Activated CD4-positive, alpha-beta T cell treated with anti-CD3 and anti-CD28 coated beads for 48 hours (primary cell): ENCODE data around the gene LMX1A.

Experiments used
- DNase-seq: peaks from one replicate; pipeline ENCODE4 v3.0.0-alpha.2; 2020

The LMX1A gene

DNA sequence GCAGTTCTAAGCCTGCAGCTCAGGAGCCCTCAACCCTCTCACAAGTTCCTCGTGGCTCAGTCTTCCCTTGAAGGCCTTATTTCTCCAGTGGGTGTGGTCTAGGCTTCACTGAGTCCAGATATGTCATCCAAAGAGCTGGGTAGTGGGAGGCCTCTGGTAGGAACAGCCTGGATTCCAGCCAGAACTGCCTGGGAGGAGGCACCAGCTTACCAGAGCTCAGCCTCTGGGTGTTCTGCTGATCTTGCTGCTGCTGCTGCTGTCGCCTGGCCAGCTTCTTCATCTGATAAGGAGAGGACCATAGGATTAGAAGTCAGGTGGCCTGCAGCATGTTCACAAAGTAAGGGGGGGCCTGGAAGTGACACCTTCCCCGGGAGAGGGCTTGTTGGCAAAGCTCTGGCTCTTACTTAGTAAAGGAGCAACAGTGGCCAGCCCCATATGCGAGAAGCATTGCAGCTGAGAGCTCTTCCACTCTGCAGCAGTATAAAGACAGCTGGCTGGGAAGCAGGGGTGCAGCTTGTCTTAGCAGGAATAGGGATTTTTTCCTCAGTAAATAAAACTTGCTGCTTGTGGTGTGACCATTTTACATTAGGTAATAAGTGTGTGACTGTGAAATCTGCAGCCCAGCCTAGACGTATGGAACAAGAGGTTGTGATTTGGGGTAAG, 148.5 kb downstream of the LMX1A start:
- no peak for DNase-seq

- DNase-seq = no peak
These were observed 151.4 kb downstream of the LMX1A start for GRCh38 chr1:165205145-165205544.

DNA sequence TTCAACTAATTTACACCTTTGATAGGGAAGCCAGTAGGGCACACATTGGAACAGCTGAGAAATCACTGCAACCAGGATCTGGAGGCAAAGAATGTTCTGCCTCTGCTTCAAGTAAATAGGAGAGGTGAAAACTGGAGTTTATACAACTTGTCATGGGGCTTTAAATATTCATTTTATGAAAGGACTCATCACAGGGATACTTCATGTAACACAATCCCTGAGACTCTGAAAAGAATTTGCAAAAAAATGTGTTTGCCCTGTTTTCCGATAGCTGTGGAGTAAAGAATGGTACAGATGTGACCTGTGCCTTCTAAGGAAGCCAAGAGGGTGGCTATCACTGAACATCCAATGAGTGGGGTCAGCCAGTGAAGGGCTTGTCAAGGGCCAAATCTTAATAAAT, 152.0 kb downstream of the LMX1A start:
- DNase-seq = no peak

GRCh38 chr1:165191087-165191486, 165.4 kb downstream of the LMX1A start:
- DNase-seq = no peak

DNA sequence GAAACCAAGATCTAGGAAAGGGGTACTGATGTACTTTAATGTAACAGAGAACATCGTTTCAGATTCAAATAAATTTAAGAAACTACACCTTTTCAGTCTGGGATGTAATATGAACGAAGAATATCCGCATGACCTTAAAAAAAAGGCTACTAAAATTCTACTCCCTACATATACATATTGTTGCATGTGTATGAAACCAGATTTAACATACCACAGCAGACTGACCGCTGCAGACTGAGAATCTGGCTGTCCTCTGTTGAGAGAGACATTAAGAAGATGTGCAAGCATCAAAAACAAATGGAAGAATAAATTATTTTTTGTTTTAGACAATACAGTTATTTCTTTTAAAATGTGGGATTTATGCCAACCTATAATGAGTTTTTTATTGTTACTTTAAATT, 166.6 kb downstream of the LMX1A start:
- no peak for DNase-seq

GRCh38 chr1:165189011-165189410, 167.5 kb downstream of the LMX1A start:
- DNase-seq = no peak

DNA sequence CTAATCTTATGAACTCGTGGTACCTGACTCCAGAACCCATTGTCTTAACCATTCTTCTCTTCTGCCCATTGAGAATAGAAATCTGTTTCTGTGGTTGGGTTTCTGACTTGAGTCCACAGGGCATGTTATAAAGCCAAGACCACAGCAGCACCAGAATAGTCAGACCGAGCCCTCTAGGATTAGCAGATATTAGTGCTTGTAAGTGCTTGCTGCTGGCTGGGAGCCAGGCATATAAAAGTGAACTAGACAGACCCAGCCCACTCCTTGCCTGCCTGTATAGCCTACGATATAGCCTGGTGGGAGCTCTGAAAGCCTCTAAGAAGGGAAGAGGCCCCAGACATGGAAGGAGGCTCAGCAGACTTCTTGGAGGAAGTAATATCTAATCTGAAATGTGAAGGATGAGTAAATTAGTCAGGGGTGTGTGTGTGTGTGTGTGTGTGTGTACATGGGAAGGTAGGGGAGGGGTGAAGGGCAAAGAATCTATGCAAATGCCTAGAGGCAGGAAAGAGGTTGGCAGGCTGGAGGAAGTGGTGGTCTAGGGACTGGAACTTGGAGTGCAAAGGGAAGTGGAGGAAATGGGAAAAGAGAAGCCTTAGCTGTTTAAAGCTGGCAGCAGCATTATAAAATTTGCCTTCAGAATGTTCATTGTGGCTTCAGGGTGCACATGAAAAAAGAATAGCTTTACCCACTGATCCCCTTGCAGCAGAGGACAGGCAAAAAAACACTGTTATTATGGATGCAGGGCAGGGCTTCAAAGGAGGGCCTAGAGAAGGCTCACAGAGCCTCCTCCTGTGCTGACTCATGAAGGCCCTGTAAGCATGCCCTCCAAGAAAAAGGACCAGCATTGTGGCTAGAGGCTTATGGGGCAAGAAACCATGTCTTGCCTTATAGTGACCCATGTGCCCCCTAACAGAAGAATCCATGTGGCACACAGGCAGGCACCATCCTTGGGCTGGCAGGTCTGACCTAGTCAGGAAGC, 169.2 kb downstream of the LMX1A start:
- DNase-seq = no peak

DNA sequence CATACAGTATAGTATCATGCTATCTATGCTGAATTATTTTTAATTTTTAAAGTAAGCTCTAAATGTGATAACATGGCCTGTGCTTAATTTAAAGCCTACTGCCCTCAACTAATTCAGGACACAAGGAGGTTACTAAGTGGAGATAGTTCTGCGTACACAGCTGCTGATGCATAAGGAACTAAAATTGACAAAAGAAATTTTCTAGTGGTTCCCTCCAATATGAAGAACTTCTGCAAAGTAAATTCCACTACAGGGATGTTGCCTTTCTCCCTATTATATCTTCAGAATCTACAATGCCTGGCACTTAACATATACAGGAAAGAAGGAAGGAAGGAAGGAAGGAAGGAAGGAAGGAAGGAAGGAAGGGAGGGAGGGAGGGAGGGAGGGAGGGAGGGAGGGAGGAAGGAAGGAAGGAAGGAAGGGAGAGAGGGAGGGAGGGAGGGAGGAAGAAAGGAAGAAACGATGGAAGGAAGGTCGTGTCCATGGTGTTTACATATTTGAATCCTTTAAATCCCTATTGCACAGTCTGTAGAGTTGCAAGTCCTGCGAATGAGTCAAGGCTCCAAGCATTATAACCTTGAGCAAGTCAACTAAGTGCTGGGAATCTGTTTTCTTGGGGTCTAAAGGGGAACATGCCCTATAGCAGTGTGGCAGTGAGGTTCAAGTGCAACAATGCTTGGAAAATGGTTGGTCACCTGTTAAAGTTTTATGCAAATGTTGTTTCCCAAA, 171.2 kb downstream of the LMX1A start:
- DNase-seq = no peak

DNA sequence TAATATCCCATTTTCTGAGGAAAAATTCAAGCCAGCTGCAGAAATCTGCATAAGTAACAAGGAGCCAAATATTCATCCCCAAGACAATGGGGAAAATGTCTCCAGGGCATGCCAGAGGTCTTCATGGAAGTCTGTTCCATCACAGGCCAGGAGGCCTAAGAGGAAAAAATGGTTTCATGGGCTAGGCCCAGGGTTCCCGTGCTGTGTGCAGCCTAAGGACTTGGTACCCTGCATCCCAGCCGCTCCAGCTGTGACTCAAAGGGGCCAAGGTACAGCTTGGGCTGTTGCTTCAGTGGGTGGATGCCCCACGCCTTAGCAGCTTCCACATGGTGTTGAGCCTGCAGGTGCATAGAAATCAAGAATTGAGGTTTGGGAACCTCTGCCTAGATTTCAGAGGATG, 173.5 kb downstream of the LMX1A start:
- DNase-seq = no peak

GRCh38 chr1:165179306-165179705, 177.2 kb downstream of the LMX1A start:
- no peak for DNase-seq

- DNase-seq = no peak
These were observed 182.0 kb downstream of the LMX1A start for GRCh38 chr1:165174491-165174890.

- no peak for DNase-seq
These were observed 182.7 kb downstream of the LMX1A start for GRCh38 chr1:165173818-165174217.

- no peak for DNase-seq
These were observed 183.1 kb downstream of the LMX1A start for GRCh38 chr1:165173409-165173808.

GRCh38 chr1:165172666-165173065, 183.8 kb downstream of the LMX1A start:
- no peak for DNase-seq

DNA sequence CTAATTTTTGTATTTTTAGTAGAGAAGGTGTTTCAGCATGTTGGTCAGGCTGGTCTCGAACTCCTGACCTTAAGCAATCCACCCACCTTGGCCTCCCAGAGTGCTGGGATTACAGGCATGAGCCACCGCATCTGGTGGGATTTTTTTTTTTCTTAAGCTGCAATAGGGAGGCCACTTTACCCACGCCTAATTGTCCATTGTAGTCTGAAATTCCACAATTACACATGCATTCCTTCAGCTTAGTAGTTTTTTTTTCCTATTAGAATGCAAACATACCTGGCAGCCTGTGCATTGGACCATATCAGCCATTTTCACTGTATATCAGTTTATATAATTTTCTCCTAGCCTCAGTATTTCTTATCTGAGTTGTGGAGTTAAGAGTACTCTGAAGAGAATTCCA, 186.8 kb downstream of the LMX1A start:
- no peak for DNase-seq

GRCh38 chr1:165169028-165169427, 187.5 kb downstream of the LMX1A start:
- no peak for DNase-seq

DNA sequence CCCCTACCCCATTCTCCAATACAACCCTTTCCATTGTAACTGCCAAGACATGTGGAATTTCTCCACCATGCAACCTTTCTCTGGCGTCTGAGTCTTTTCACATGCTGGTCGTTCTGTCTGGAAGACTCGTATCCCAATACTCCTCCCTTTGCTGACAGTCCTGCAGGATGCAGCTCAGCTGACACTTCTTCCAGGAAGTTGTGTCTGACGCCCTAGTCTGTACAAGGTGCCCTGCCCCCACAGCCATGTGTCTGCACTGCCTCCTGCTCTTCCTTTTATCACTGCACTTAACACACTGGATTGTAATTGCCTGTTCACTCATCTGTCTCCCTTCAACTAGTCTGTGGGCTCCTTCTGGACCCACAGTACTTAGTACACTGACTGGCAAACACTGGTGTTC, 188.0 kb downstream of the LMX1A start:
- no peak for DNase-seq

- DNase-seq = no peak
These were observed 193.8 kb downstream of the LMX1A start for GRCh38 chr1:165162671-165163241.

- no peak for DNase-seq
These were observed 195.4 kb downstream of the LMX1A start for GRCh38 chr1:165161130-165161529.

GRCh38 chr1:165153182-165153581, 203.3 kb downstream of the LMX1A start:
- DNase-seq = no peak

- DNase-seq = no peak
These were observed 203.8 kb downstream of the LMX1A start for GRCh38 chr1:165152727-165153126.

GRCh38 chr1:165152109-165152508, 204.4 kb downstream of the LMX1A start:
- no peak for DNase-seq
